Measurements from ENCODE around the gene ETV6.

- TF ChIP-seq CTCF (IDR thresholded peaks at IDR 0.05) (no peak), POLR2A (IDR thresholded peaks at IDR 0.05) (no peak)
Measured at GRCh38 chr12:11897923-11898322, 248.4 kb downstream of the ETV6 start.

Data from lower leg skin (tissue), 3 donors.